GM12865 (cell line): ENCODE measurements around the gene DEPDC7.

Source experiments
- DNase-seq: peaks from one replicate; pipeline ENCODE4 v3.0.0; 2010; ENCODE audit warnings: low read depth
- H3K4me3 ChIP-seq: 2 replicates; pipeline ENCODE4 v1.5.1; 2011; ENCODE audit warnings: mild to moderate bottlenecking, low read depth, low read length, control low read depth
- TF ChIP-seq, protein P1 (sequence below): IDR thresholded peaks from 2 replicates; pipeline ENCODE4 v1.5.1; 2011; ENCODE audit warnings: low read length, control low read depth, low read depth, inconsistent platforms; ENCODE audit not compliant: insufficient read depth; ENCODE audit errors: missing control alignments

The DEPDC7 gene

GRCh38 chr11:33033493-33033892, 17.8 kb downstream of the DEPDC7 start:
- H3K4me3 ChIP-seq, result no peak overlapping the region
- DNase-seq, result no peak
- TF ChIP-seq, protein P1, sequence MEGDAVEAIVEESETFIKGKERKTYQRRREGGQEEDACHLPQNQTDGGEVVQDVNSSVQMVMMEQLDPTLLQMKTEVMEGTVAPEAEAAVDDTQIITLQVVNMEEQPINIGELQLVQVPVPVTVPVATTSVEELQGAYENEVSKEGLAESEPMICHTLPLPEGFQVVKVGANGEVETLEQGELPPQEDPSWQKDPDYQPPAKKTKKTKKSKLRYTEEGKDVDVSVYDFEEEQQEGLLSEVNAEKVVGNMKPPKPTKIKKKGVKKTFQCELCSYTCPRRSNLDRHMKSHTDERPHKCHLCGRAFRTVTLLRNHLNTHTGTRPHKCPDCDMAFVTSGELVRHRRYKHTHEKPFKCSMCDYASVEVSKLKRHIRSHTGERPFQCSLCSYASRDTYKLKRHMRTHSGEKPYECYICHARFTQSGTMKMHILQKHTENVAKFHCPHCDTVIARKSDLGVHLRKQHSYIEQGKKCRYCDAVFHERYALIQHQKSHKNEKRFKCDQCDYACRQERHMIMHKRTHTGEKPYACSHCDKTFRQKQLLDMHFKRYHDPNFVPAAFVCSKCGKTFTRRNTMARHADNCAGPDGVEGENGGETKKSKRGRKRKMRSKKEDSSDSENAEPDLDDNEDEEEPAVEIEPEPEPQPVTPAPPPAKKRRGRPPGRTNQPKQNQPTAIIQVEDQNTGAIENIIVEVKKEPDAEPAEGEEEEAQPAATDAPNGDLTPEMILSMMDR, result no peak

DNA sequence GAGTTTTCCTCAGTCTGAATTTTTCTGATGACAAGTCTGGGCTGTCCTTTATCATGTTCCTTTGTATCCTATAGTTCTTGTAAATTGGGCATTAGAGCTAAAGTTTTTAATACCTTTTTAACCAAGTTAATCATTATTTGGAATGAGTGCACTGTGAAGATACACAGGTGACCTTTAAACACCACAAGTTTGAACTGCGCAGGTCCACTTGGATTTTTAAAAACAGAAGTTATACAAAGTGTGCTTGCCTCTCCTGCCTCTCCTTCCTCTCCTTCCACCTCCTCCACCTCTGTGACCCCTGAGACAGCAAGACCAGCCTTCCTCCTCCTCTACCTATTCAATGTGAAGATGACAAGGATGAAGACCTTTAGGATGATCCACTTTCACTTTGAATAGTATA, 19.3 kb downstream of the DEPDC7 start:
- DNase-seq, result no peak
- H3K4me3 ChIP-seq, result no peak overlapping the region
- TF ChIP-seq, protein P1, result no peak

GRCh38 chr11:33039274-33040032, 23.8 kb downstream of the DEPDC7 start, which contains the start of gene TCP11L1:
Gene TCP11L1 (plus strand): TSS chr11:33039572. CDS start chr11:33043774, 4,202 bp downstream.
- peak; percentile 95 for DNase-seq
- TF ChIP-seq, protein P1, result no peak
- peak within 1 kb of the TSS; percentile 54 for H3K4me3 ChIP-seq

DNA sequence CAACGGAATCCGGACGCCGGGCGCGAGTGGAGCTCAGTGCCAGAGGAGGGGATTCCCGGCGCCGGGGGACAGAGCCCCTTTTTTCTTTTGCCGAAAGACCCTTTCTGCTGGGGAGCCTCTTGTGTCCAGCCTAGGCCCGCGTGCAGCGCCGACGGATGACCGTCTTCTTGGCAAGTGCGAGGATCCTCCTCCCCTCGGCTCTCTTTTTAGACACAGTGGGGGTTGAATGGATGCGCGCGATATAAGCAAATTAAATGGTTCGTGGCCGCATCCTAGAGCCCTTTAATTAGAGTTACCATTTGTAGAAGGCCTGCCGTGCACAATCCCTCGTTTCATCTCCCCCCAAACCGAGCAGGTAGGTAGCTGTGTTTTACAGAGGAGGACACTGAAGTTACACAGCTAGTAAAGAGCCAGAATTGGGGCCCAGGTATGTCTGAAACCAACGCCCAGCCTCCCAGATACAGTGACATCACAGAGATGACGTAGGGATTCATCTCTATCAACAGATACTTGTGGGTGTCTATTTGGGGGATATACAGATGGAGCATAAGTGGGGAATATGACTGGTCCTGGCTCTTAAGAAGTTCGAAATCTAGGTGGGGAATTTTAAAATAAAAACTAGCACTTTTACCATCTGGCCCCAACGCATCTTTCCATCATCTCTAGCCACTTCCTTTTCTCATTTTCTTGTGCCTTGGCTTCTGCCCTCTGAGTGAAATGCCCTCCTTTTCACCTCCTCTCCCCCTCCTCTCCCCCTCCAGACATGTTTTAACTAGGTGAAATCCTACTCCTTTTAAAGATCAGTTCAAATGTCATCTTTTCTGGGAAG, 24.6 kb downstream of the DEPDC7 start:
- DNase-seq, result peak; percentile 68
- TF ChIP-seq, protein P1, result no peak
- peak overlapping the region; percentile 54 for H3K4me3 ChIP-seq

DNA sequence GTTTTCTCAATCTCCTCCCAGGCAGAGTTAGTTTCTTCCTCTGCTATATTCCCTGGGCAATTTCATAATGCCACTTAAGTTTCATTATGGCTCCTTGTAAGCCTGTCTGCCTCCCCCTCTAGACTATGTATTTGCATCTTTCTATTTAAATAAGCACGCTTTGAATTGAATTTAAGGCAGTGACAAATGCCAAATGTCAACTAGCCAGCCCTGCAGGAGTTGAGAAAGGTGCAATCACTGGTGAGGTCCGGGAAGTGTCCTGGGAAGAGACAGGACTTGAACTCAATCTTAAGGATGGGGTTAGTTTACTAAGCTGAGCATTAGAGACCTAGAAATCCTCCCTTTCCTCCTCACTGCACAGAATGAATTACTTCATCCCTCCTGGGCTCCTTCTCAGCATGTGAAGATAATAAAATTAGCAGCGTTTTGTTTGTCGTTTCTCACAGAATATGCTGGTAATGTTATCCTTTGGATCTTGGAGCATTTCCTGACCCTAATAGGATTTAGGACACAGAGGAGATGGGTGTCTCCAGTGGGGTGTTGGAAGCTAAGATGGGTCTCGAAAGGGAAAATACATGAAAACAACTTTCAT, 25.3 kb downstream of the DEPDC7 start:
- H3K4me3 ChIP-seq, result peak overlapping the region; percentile 54
- TF ChIP-seq, protein P1, result no peak
- peak; percentile 51 for DNase-seq

- TF ChIP-seq, protein P1, result no peak
- no peak overlapping the region for H3K4me3 ChIP-seq
Measured at GRCh38 chr11:33043221-33043830, 27.6 kb downstream of the DEPDC7 start.

More at GRCh38 chr11:33043221-33043830, 27.6 kb downstream of the DEPDC7 start:
- DNase-seq, result no peak
